K562 treated with DMSO at 1 percent for 12 hours (cell line): ENCODE results near the gene FAM168B. TPM values are rescaled to one million over a fixed set of nuclear protein-coding genes. Genes with fewer than 3 reads are reported as not detected.

ENCODE experiments used
- total RNA-seq: library from RNA; unstranded; fragments of 300-600 nt; gene quantifications from 2 replicates; pipeline ENCODE4 v1.2.3, GENCODE V29; 2022; ENCODE audit not compliant: insufficient read depth

FAM168B gene
- total RNA-seq: 30.0 and 107 TPM in 2 replicates

GRCh38 chr2:131093006-131093695 is at the start of gene FAM168B:
FAM168B (minus strand) TSS chr2:131093460; CDS start chr2:131082646, 10,814 bp downstream.

GRCh38 chr2:131105156-131105949 is 12.1 kb upstream of the FAM168B start, which contains the start of gene PLEKHB2:
PLEKHB2 (plus strand) TSS chr2:131105336; CDS start chr2:131120942, 15,606 bp downstream.

Other genes with a start within 250 kb of the FAM168B start
- gene PLEKHB2, start 11.9 kb upstream of the FAM168B start, total RNA-seq: 36.5 and 86.1 TPM in 2 replicates
- gene POTEE, start 116.1 kb upstream of the FAM168B start, total RNA-seq: 4.7 TPM in 1 of 2 replicates, not detected in the other